ENCODE data around the gene TRIM36.

DNA sequence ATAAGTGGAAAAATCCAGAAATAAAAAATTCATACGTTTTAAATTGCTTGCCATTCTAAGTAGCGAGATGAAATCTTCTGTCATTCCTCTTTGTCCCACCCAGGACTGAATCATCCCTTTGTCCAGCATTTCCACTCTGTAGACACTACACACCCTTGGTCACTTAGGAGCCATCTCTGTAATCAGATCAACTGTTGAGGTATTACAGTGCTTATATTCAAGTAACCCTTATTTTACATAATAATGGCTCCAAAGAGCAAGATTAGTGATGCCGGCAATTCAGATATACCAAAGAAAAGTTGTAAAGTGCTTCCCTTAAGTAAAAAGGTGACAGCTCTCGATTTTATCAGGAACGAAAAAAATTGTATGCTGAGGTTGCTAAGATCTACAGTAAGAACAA lies 60.4 kb downstream of the TRIM36 start:
- TF ChIP-seq POLR2A (IDR thresholded peaks at IDR 0.05; ENCODE audit: low read depth, low read length) (no peak), POLR2AphosphoS5 (IDR thresholded peaks at IDR 0.05; ENCODE audit: low read depth, low read length) (no peak), TAF1 (IDR thresholded peaks at IDR 0.05; ENCODE audit: borderline replicate concordance, low read depth, low read length) (no peak)
